DOHH2 (cell line): ENCODE data around the gene TDG.

Experiments used
- H3F3A ChIP-seq: fragments of 200-600 bp; sonication (generic), shearing (Covaris generic); 2 replicates; pipeline ENCODE4 v1.6.0; 2016; ENCODE audit warnings: antibody characterized with exemption, mild to moderate bottlenecking; ENCODE audit not compliant: control insufficient read depth, insufficient read depth
- H3K27ac ChIP-seq: fragments of 200-600 bp; sonication (generic); 2 replicates; pipeline ENCODE4 v1.5.1; 2014; ENCODE audit warnings: low read depth, mild to moderate bottlenecking, low read length, moderate library complexity
- H3K27me3 ChIP-seq: fragments of 200-600 bp; sonication (generic); 2 replicates; pipeline ENCODE4 v1.6.1; 2014; ENCODE audit warnings: mild to moderate bottlenecking, low read length, mixed read lengths; ENCODE audit not compliant: control insufficient read depth
- H3K36me3 ChIP-seq: fragments of 200-600 bp; sonication (generic); 2 replicates; pipeline ENCODE4 v1.6.1; 2014; ENCODE audit warnings: mild to moderate bottlenecking, low read length, moderate library complexity, mixed read lengths; ENCODE audit not compliant: control insufficient read depth
- H3K4me1 ChIP-seq: fragments of 200-600 bp; sonication (generic); 2 replicates; pipeline ENCODE4 v1.6.1; 2014; ENCODE audit warnings: mild to moderate bottlenecking, low read length, mixed read lengths; ENCODE audit not compliant: control insufficient read depth
- H3K4me2 ChIP-seq: fragments of 200-600 bp; sonication (generic); 2 replicates; pipeline ENCODE4 v1.6.0; 2014; ENCODE audit warnings: mild to moderate bottlenecking, low read length, moderate library complexity
- H3K4me3 ChIP-seq: fragments of 200-600 bp; sonication (generic); 2 replicates; pipeline ENCODE4 v1.5.1; 2014; ENCODE audit warnings: mild to moderate bottlenecking, low read length, mixed read lengths
- H3K79me2 ChIP-seq: fragments of 200-600 bp; sonication (generic); 2 replicates; pipeline ENCODE4 v1.6.1; 2014; ENCODE audit warnings: mild to moderate bottlenecking, low read length, mixed read lengths; ENCODE audit not compliant: control insufficient read depth
- H3K9me2 ChIP-seq: fragments of 200-600 bp; sonication (generic); replicated peaks from 2 replicates; pipeline ENCODE4 v1.6.1; 2014; ENCODE audit warnings: mild to moderate bottlenecking, low read length, mixed read lengths; ENCODE audit not compliant: control insufficient read depth
- H3K9me3 ChIP-seq: fragments of 200-600 bp; sonication (generic); 2 replicates; pipeline ENCODE4 v1.6.1; 2014; ENCODE audit warnings: antibody characterized with exemption, low read length, mixed read lengths; ENCODE audit not compliant: control insufficient read depth, insufficient read depth
- H4K20me1 ChIP-seq: fragments of 200-600 bp; sonication (generic); 2 replicates; pipeline ENCODE4 v1.6.0; 2014; ENCODE audit warnings: low read depth, mild to moderate bottlenecking, antibody characterized with exemption, low read length, moderate library complexity; ENCODE audit not compliant: control insufficient read depth, insufficient read depth
- EZH2phosphoT487 ChIP-seq: fragments of 200-600 bp; sonication (generic); IDR thresholded peaks from 2 replicates; pipeline ENCODE4 v1.6.1; 2017; ENCODE audit warnings: borderline replicate concordance, mild to moderate bottlenecking, antibody characterized with exemption, low read length, moderate library complexity, mixed read lengths
- TF ChIP-seq, protein P1 (sequence below): fragments of 200-600 bp; sonication (generic); IDR thresholded peaks from one replicate; pipeline ENCODE4 v1.5.1; 2014; ENCODE audit warnings: antibody characterized with exemption, mild to moderate bottlenecking, low read depth, low read length; ENCODE audit not compliant: poor library complexity, severe bottlenecking

Gene TDG

GRCh38 chr12:104000807-104001434 lies 35.2 kb downstream of the TDG start:
- Histone ChIP-seq H3K9me3 (no peaks in the 10 kb centered on the region), H3F3A (no peaks in the 10 kb centered on the region), H3K4me1 (no peaks in the 10 kb centered on the region), H4K20me1 (no peaks in the 10 kb centered on the region), H3K27ac (no peak overlapping the region), H3K36me3 (no peaks in the 10 kb centered on the region), H3K9me2 (no peaks in the 10 kb centered on the region), H3K27me3 (peaks cover 24% of the 10 kb centered on the region), H3K4me2 (no peak overlapping the region), H3K79me2 (no peaks in the 10 kb centered on the region), H3K4me3 (no peak overlapping the region)
- no peak for TF ChIP-seq EZH2phosphoT487
- TF ChIP-seq, protein P1, sequence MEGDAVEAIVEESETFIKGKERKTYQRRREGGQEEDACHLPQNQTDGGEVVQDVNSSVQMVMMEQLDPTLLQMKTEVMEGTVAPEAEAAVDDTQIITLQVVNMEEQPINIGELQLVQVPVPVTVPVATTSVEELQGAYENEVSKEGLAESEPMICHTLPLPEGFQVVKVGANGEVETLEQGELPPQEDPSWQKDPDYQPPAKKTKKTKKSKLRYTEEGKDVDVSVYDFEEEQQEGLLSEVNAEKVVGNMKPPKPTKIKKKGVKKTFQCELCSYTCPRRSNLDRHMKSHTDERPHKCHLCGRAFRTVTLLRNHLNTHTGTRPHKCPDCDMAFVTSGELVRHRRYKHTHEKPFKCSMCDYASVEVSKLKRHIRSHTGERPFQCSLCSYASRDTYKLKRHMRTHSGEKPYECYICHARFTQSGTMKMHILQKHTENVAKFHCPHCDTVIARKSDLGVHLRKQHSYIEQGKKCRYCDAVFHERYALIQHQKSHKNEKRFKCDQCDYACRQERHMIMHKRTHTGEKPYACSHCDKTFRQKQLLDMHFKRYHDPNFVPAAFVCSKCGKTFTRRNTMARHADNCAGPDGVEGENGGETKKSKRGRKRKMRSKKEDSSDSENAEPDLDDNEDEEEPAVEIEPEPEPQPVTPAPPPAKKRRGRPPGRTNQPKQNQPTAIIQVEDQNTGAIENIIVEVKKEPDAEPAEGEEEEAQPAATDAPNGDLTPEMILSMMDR = no peak

GRCh38 chr12:104002686-104003085 lies 37.0 kb downstream of the TDG start:
- H3K4me1 ChIP-seq = no peaks in the 10 kb centered on the region

GRCh38 chr12:104003596-104003995 lies 37.9 kb downstream of the TDG start:
- Histone ChIP-seq H3K9me3 (no peaks in the 10 kb centered on the region), H3K4me1 (no peaks in the 10 kb centered on the region), H3K79me2 (no peaks in the 10 kb centered on the region), H3K4me2 (no peak overlapping the region), H3K9me2 (no peaks in the 10 kb centered on the region), H3K27me3 (peaks cover 21% of the 10 kb centered on the region), H4K20me1 (no peaks in the 10 kb centered on the region), H3F3A (no peaks in the 10 kb centered on the region), H3K4me3 (no peak overlapping the region), H3K27ac (no peak overlapping the region), H3K36me3 (no peaks in the 10 kb centered on the region)
- TF ChIP-seq EZH2phosphoT487 = no peak
- TF ChIP-seq, protein P1 = no peak

More at GRCh38 chr12:104002686-104003085, 37.0 kb downstream of the TDG start:
- Histone ChIP-seq H3K9me3 (no peaks in the 10 kb centered on the region), H3K36me3 (no peaks in the 10 kb centered on the region), H3K4me2 (no peak overlapping the region), H3K4me3 (no peak overlapping the region), H3K79me2 (no peaks in the 10 kb centered on the region), H3K27me3 (peaks cover 19% of the 10 kb centered on the region), H3K27ac (no peak overlapping the region), H4K20me1 (no peaks in the 10 kb centered on the region), H3F3A (no peaks in the 10 kb centered on the region), H3K9me2 (no peaks in the 10 kb centered on the region)
- TF ChIP-seq EZH2phosphoT487 = no peak
- TF ChIP-seq, protein P1 = no peak
